Ovary (tissue), 3 donors: ENCODE results near the gene PRDM10.

Experiments
- EP300 ChIP-seq: sonication (generic); formaldehyde crosslinking; IDR thresholded peaks from one replicate; pipeline ENCODE4 v1.6.1; 2017; ENCODE audit warnings: antibody characterized with exemption
- POLR2A ChIP-seq: fragments of 450-650 bp; IDR thresholded peaks from one replicate; pipeline ENCODE4 v1.6.1; 2017; ENCODE audit warnings: antibody characterized with exemption, mild to moderate bottlenecking, moderate library complexity
- TF ChIP-seq, protein P1 (sequence below), 3 donors: fragments of 450-650 bp in 2 of 3; fragments of 200-600 bp in 1 of 3; IDR thresholded peaks; one replicate each; pipeline versions ENCODE4 v1.5.1 to v1.8.0; 2016 to 2022; ENCODE audit warnings: antibody characterized with exemption in 3 of 3, mild to moderate bottlenecking in 1 of 3
- donor health status: DM: no; HTN: no; CAD: no.

DNA sequence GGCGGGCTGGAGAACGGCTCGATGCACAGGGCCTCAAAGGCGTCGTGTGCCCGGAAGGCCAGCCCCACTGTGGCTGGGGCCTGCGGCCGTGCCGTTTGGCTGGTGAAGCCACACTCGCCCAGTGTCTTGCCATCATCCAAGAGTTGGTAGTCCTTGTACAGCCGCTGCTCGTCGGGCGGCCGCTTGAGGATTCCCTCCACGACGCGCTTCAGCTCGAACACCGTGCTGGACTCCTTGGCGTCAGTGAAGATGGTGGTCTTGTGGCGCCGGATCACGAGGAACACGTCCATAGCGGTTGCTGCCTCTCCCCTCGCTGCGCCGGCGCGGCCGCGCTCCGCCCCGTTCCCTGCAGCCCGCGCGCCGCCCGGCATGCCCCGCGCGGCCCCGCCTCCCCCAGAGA, 30.3 kb upstream of the PRDM10 start:
- TF ChIP-seq, protein P1, sequence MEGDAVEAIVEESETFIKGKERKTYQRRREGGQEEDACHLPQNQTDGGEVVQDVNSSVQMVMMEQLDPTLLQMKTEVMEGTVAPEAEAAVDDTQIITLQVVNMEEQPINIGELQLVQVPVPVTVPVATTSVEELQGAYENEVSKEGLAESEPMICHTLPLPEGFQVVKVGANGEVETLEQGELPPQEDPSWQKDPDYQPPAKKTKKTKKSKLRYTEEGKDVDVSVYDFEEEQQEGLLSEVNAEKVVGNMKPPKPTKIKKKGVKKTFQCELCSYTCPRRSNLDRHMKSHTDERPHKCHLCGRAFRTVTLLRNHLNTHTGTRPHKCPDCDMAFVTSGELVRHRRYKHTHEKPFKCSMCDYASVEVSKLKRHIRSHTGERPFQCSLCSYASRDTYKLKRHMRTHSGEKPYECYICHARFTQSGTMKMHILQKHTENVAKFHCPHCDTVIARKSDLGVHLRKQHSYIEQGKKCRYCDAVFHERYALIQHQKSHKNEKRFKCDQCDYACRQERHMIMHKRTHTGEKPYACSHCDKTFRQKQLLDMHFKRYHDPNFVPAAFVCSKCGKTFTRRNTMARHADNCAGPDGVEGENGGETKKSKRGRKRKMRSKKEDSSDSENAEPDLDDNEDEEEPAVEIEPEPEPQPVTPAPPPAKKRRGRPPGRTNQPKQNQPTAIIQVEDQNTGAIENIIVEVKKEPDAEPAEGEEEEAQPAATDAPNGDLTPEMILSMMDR (IDR thresholded peaks at IDR 0.05): no peak
- TF ChIP-seq POLR2A (no peak), EP300 (no peak)
